GM12878 (cell line): ENCODE results near the gene CD79A. TPM values are rescaled to one million over a fixed set of nuclear protein-coding genes. Genes with fewer than 3 reads are reported as not detected.

Source experiments
- ATAC-seq: fragments of 200-7000 bp; cut with Tn5 transposase; 3 replicates; pipeline ENCODE4 v1.9.1; 2020; ENCODE audit warnings: mild to moderate bottlenecking, moderate library complexity
- BruUV-seq: library from RNA; stranded (reverse); fragments of 400-500 nt; replicated peaks from 2 replicates; lab custom pipeline; 2021; lab: Mats Ljungman, UMichigan
- CTCF ChIA-PET: fragments of 300-600 bp; sonication (Branson Sonifier 250); formaldehyde crosslinking; extraction: SDS; loops from one replicate; lab custom pipeline; 2021; ENCODE audit warnings: inconsistent platforms; lab: Yijun Ruan, JAX
- POLR2A ChIA-PET: fragments of 350-600 bp; formaldehyde crosslinking; extraction: SDS; loops from one replicate; lab custom pipeline; 2021; ENCODE audit warnings: inconsistent platforms; lab: Charles Lee
- RAD21 ChIA-PET: fragments of 300-600 bp; sonication (Branson Sonifier 250); formaldehyde crosslinking; loops from one replicate; lab custom pipeline; 2023; ENCODE audit warnings: antibody characterized with exemption; ENCODE audit not compliant: unreplicated experiment; lab: Charles Lee
- SMC1A ChIA-PET: fragments of 300-600 bp; sonication (Branson Sonifier 250); formaldehyde crosslinking; loops from one replicate; lab custom pipeline; 2023; ENCODE audit not compliant: unreplicated experiment, uncharacterized antibody; lab: Charles Lee
- DNase-seq: peaks from one replicate; pipeline ENCODE4 v3.0.0-alpha.2; 2011; ENCODE audit warnings: low read depth, low spot score
- FAIRE-seq: peaks from 3 replicates; lab custom pipeline; 2011; peaks lifted over from hg19 to GRCh38; lab: Jason Lieb, UNC
- H2AFZ ChIP-seq: 2 replicates; pipeline ENCODE4 v1.6.0; 2011; ENCODE audit warnings: low read depth, low read length, control low read depth; ENCODE audit not compliant: control insufficient read depth
- H3K27ac ChIP-seq: 2 replicates; pipeline ENCODE4 v1.5.1; 2011; ENCODE audit warnings: control low read depth; ENCODE audit not compliant: control insufficient read depth, insufficient read depth
- H3K27me3 ChIP-seq, 2 experiments: replicated peaks in 1 of 2; 2 replicates each; pipeline versions ENCODE4 v1.6.0 to v1.6.1; 2011; ENCODE audit warnings: low read length in 1 of 2; ENCODE audit not compliant: control insufficient read depth in 2 of 2, insufficient read depth in 2 of 2
- H3K36me3 ChIP-seq, 2 experiments: 2 replicates each; pipeline ENCODE4 v1.5.1; 2011; ENCODE audit warnings: low read length in 1 of 2; ENCODE audit not compliant: control insufficient read depth in 2 of 2, insufficient read depth in 2 of 2
- H3K4me1 ChIP-seq: 2 replicates; pipeline ENCODE4 v1.6.1; 2011; ENCODE audit warnings: mild to moderate bottlenecking, low read length, moderate library complexity, mixed read lengths; ENCODE audit not compliant: control insufficient read depth, insufficient read depth
- H3K4me2 ChIP-seq: 2 replicates; pipeline ENCODE4 v1.6.0; 2011; ENCODE audit warnings: control low read depth; ENCODE audit not compliant: control insufficient read depth, insufficient read depth
- H3K4me3 ChIP-seq: fragments of 200-600 bp; sonication (generic); 2 replicates; pipeline ENCODE4 v1.5.1; 2016
- H3K79me2 ChIP-seq: 2 replicates; pipeline ENCODE4 v1.6.0; 2011; ENCODE audit warnings: low read length; ENCODE audit not compliant: control insufficient read depth, insufficient read depth
- H3K9ac ChIP-seq: 2 replicates; pipeline ENCODE4 v1.8.0; 2011; ENCODE audit warnings: low read length, control low read depth, mixed read lengths; ENCODE audit not compliant: control insufficient read depth, insufficient read depth
- H3K9me3 ChIP-seq: replicated peaks from 3 replicates; pipeline ENCODE4 v1.5.1; 2011; ENCODE audit warnings: mild to moderate bottlenecking, low read length; ENCODE audit not compliant: control insufficient read depth, insufficient read depth
- H4K20me1 ChIP-seq: 2 replicates; pipeline ENCODE4 v1.6.0; 2011; ENCODE audit not compliant: control insufficient read depth, insufficient read depth
- PKNOX1 ChIP-seq: fragments of 450-650 bp; IDR thresholded peaks from 2 replicates; pipeline ENCODE4 v1.6.1; 2016; ENCODE audit warnings: mild to moderate bottlenecking
- WGBS: methylation state at CpG from one replicate; pipeline ENCODE4 v1.1.6; 2016; ENCODE audit warnings: low lambda C conversion rate; ENCODE audit not compliant: insufficient replicate concordance, insufficient coverage; ENCODE audit errors: missing lambda C conversion rate; 5-methylcytosine and 5-hydroxymethylcytosine counted together
- in situ Hi-C: fragments of 300-500 bp; cut with MboI; formaldehyde crosslinking; loops from 9 replicates; pipeline ENCODE4 v1.14.3; 2018; ENCODE audit warnings: mixed read lengths
- intact Hi-C: fragments of 100-400 bp; cut with micrococcal nuclease; formaldehyde crosslinking; loops from one replicate; pipeline ENCODE4 v1.14.2; 2022; ENCODE audit not compliant: unreplicated experiment
- polyA plus RNA-seq, 11 experiments: library from polyadenylated mRNA; depleted of rRNA in 4 of 11; unstranded in 6 of 11; stranded (reverse) in 5 of 11; fragments of >200 nt; fragmentation: Nextera tagmentation in 4 of 11; fragmentation: Illumina TruSeq in 1 of 11; extraction: Ambion mirVana in 4 of 11; extraction: Trizol in 1 of 11; gene quantifications; 1 replicate in 1 of 11; 2 replicates in 10 of 11; pipeline versions ENCODE4 v1.2.1 to v1.2.3, GENCODE V29; 2011 to 2016; ENCODE audit warnings: inconsistent platforms in 2 of 11, missing spikeins in 2 of 11, low read depth in 1 of 11
- total RNA-seq, 4 experiments: library from RNA; depleted of rRNA in 3 of 4; stranded (reverse); fragments of >200 nt in 3 of 4; fragmentation: Illumina TruSeq in 1 of 4; extraction: Trizol in 1 of 4; gene quantifications; 2 replicates each; pipeline versions ENCODE4 v1.2.1 to v1.2.3, GENCODE V29; 2013 to 2021
- TF ChIP-seq, protein P1 (sequence below): fragments of 450-650 bp; IDR thresholded peaks from 2 replicates; pipeline ENCODE4 v1.6.1; 2016; ENCODE audit warnings: mild to moderate bottlenecking

Gene CD79A
- total and polyA plus RNA-seq, 10 of the 15 experiments (the other 5 are each of a cell fraction or from before 2014, with no cell fraction given) = 38.8 to 414 (median 282) TPM

- peaks cover 3 to 6% of the 10 kb centered on the region in 2 experiments; a peak in 3 of 4 replicates for H3K27me3 ChIP-seq
Measured at GRCh38 chr19:41918095-41918494, 41.0 kb downstream of the CD79A start.

More at GRCh38 chr19:41918095-41918494, 41.0 kb downstream of the CD79A start:
- TF ChIP-seq, protein P1, sequence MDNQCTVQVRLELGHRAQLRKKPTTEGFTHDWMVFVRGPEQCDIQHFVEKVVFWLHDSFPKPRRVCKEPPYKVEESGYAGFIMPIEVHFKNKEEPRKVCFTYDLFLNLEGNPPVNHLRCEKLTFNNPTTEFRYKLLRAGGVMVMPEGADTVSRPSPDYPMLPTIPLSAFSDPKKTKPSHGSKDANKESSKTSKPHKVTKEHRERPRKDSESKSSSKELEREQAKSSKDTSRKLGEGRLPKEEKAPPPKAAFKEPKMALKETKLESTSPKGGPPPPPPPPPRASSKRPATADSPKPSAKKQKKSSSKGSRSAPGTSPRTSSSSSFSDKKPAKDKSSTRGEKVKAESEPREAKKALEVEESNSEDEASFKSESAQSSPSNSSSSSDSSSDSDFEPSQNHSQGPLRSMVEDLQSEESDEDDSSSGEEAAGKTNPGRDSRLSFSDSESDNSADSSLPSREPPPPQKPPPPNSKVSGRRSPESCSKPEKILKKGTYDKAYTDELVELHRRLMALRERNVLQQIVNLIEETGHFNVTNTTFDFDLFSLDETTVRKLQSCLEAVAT = 0 out of 2 replicates have a peak, but pooled peaks have one; percentile 10
- TF ChIP-seq PKNOX1 = no peak
- WGBS = 69% methylated on average over 6 of the region's 6 CpGs
- Histone ChIP-seq H3K36me3 (no peaks in the 10 kb centered on the region), H3K4me2 (no peak overlapping the region), H3K79me2 (no peaks in the 10 kb centered on the region), H3K27ac (no peak overlapping the region), H4K20me1 (no peaks in the 10 kb centered on the region), H3K9me3 (no peaks in the 10 kb centered on the region; the same call in 2 of the 3 replicates), H3K4me1 (peaks cover 2% of the 10 kb centered on the region; the same call in 1 of the 2 replicates), H2AFZ (no peak overlapping the region), H3K9ac (no peak overlapping the region), H3K4me3 (no peak overlapping the region)
- in situ Hi-C loops (no loop called here), intact Hi-C loops (no loop called here)
- ATAC-seq (no peak), DNase-seq (no peak), FAIRE-seq (no peak)
- ChIA-PET SMC1A (no interaction called here), CTCF (no interaction called here), RAD21 (no interaction called here), POLR2A (no interaction called here)
- no TSS peak for BruUV-seq
